Liver (tissue), 3 donors: ENCODE results near the gene MAP1LC3B2.

Experiments used
- EGR1 ChIP-seq, 2 donors: IDR thresholded peaks; 2 replicates each; pipeline ENCODE4 v1.6.1; 2016 to 2018; ENCODE audit warnings: antibody characterized with exemption in 2 of 2, low read depth in 2 of 2
- FOXA1 ChIP-seq: IDR thresholded peaks from 2 replicates; pipeline ENCODE4 v1.6.1; 2016; ENCODE audit warnings: antibody characterized with exemption
- GABPA ChIP-seq, 2 donors: IDR thresholded peaks in 1 of 2; conservative IDR thresholded peaks in 1 of 2; 2 replicates each; pipeline ENCODE4 v1.6.1; 2016; ENCODE audit warnings: antibody characterized with exemption in 2 of 2, mild to moderate bottlenecking in 1 of 2, moderate library complexity in 1 of 2
- JUND ChIP-seq, 2 donors: IDR thresholded peaks; 2 replicates each; pipeline ENCODE4 v1.6.1; 2016; ENCODE audit warnings: antibody characterized with exemption in 2 of 2
- RAD21 ChIP-seq, 2 donors: IDR thresholded peaks; 2 replicates each; pipeline ENCODE4 v1.6.1; 2016; ENCODE audit warnings: antibody characterized with exemption in 2 of 2, mild to moderate bottlenecking in 2 of 2
- SP1 ChIP-seq: IDR thresholded peaks from 2 replicates; pipeline ENCODE4 v1.6.1; 2018; ENCODE audit warnings: antibody characterized with exemption, mild to moderate bottlenecking
- TAF1 ChIP-seq: conservative IDR thresholded peaks from 2 replicates; pipeline ENCODE4 v1.6.1; 2016; ENCODE audit warnings: antibody characterized with exemption, mild to moderate bottlenecking
- TF ChIP-seq, protein P1 (sequence below): IDR thresholded peaks from 2 replicates; pipeline ENCODE4 v1.6.1; 2016; ENCODE audit warnings: antibody characterized with exemption
- TF ChIP-seq, protein P2 (sequence below): fragments of 150-350 bp; IDR thresholded peaks from 2 replicates; pipeline ENCODE4 v1.5.1; 2017; ENCODE audit warnings: improper control_type of control experiment, low read depth, low read length; ENCODE audit not compliant: missing input control
- TF ChIP-seq, protein P3 (sequence below): IDR thresholded peaks from 2 replicates; pipeline ENCODE4 v1.6.1; 2016; ENCODE audit warnings: antibody characterized with exemption
- TF ChIP-seq, protein P4 (sequence below): IDR thresholded peaks from 2 replicates; pipeline ENCODE4 v1.6.1; 2016; ENCODE audit warnings: antibody characterized with exemption, mild to moderate bottlenecking
- TF ChIP-seq, protein P5 (sequence below): IDR thresholded peaks from 2 replicates; pipeline ENCODE4 v1.6.1; 2016; ENCODE audit warnings: antibody characterized with exemption
- donor health status: healthy.
- donor health status: healthy.

DNA sequence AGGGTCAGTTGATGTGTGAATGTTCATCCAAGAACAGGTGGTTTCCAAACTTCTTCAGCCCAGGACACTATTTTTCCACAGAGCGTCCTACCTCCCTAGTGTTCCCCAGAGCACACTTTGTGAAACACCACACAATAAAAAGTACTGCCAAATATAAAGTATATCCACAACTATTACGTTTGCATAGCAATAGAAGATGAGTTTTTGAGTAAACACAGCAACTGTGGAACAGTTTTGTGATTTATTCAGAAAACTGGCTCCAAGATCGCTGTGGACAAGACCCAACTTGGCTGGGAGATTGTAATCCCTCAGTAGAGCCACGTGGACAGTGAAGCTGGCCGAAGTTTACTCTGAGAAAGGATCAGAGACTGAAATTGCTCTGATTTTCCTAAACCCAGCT is 14.5 kb upstream of the MAP1LC3B2 start:
- TF ChIP-seq, protein P1, sequence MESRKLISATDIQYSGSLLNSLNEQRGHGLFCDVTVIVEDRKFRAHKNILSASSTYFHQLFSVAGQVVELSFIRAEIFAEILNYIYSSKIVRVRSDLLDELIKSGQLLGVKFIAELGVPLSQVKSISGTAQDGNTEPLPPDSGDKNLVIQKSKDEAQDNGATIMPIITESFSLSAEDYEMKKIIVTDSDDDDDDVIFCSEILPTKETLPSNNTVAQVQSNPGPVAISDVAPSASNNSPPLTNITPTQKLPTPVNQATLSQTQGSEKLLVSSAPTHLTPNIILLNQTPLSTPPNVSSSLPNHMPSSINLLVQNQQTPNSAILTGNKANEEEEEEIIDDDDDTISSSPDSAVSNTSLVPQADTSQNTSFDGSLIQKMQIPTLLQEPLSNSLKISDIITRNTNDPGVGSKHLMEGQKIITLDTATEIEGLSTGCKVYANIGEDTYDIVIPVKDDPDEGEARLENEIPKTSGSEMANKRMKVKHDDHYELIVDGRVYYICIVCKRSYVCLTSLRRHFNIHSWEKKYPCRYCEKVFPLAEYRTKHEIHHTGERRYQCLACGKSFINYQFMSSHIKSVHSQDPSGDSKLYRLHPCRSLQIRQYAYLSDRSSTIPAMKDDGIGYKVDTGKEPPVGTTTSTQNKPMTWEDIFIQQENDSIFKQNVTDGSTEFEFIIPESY, result no peak
- TF ChIP-seq, protein P2, sequence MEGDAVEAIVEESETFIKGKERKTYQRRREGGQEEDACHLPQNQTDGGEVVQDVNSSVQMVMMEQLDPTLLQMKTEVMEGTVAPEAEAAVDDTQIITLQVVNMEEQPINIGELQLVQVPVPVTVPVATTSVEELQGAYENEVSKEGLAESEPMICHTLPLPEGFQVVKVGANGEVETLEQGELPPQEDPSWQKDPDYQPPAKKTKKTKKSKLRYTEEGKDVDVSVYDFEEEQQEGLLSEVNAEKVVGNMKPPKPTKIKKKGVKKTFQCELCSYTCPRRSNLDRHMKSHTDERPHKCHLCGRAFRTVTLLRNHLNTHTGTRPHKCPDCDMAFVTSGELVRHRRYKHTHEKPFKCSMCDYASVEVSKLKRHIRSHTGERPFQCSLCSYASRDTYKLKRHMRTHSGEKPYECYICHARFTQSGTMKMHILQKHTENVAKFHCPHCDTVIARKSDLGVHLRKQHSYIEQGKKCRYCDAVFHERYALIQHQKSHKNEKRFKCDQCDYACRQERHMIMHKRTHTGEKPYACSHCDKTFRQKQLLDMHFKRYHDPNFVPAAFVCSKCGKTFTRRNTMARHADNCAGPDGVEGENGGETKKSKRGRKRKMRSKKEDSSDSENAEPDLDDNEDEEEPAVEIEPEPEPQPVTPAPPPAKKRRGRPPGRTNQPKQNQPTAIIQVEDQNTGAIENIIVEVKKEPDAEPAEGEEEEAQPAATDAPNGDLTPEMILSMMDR, result no peak
- TF ChIP-seq, protein P3, sequence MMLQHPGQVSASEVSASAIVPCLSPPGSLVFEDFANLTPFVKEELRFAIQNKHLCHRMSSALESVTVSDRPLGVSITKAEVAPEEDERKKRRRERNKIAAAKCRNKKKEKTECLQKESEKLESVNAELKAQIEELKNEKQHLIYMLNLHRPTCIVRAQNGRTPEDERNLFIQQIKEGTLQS, result no peak
- TF ChIP-seq, protein P4, sequence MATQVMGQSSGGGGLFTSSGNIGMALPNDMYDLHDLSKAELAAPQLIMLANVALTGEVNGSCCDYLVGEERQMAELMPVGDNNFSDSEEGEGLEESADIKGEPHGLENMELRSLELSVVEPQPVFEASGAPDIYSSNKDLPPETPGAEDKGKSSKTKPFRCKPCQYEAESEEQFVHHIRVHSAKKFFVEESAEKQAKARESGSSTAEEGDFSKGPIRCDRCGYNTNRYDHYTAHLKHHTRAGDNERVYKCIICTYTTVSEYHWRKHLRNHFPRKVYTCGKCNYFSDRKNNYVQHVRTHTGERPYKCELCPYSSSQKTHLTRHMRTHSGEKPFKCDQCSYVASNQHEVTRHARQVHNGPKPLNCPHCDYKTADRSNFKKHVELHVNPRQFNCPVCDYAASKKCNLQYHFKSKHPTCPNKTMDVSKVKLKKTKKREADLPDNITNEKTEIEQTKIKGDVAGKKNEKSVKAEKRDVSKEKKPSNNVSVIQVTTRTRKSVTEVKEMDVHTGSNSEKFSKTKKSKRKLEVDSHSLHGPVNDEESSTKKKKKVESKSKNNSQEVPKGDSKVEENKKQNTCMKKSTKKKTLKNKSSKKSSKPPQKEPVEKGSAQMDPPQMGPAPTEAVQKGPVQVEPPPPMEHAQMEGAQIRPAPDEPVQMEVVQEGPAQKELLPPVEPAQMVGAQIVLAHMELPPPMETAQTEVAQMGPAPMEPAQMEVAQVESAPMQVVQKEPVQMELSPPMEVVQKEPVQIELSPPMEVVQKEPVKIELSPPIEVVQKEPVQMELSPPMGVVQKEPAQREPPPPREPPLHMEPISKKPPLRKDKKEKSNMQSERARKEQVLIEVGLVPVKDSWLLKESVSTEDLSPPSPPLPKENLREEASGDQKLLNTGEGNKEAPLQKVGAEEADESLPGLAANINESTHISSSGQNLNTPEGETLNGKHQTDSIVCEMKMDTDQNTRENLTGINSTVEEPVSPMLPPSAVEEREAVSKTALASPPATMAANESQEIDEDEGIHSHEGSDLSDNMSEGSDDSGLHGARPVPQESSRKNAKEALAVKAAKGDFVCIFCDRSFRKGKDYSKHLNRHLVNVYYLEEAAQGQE, result no peak
- TF ChIP-seq EGR1 (IDR thresholded peaks at IDR 0.05; ENCODE audit: low read depth in 2 of 2) (no peak), GABPA (IDR thresholded peaks at IDR 0.05 in 1 of 2, conservative IDR thresholded peaks at IDR 0.05 in 1 of 2) (no peak), RAD21 (IDR thresholded peaks at IDR 0.05) (no peak), TAF1 (no peak), SP1 (no peak), JUND (IDR thresholded peaks at IDR 0.05) (no peak), FOXA1 (no peak)
- TF ChIP-seq, protein P5, sequence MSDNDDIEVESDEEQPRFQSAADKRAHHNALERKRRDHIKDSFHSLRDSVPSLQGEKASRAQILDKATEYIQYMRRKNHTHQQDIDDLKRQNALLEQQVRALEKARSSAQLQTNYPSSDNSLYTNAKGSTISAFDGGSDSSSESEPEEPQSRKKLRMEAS, result no peak
